IMR-90 (cell line): Measurements from ENCODE around the gene SPTLC1. TPM values are rescaled to one million over a fixed set of nuclear protein-coding genes. Genes with fewer than 3 reads are reported as not detected.

Experiments used
- ATAC-seq: fragments of 200-7000 bp; cut with Tn5 transposase; 2 replicates; pipeline ENCODE4 v1.9.1; 2020; ENCODE audit warnings: low read depth, mild to moderate bottlenecking, moderate library complexity
- BruUV-seq: library from RNA; stranded (reverse); fragments of 400-500 nt; replicated peaks from 2 replicates; lab custom pipeline; 2021; lab: Mats Ljungman, UMichigan
- CTCF ChIA-PET: fragments of 300-600 bp; formaldehyde crosslinking; extraction: SDS; loops from one replicate; lab custom pipeline; 2021; ENCODE audit warnings: antibody characterized with exemption; lab: Yijun Ruan, JAX
- POLR2A ChIA-PET: fragments of 300-600 bp; sonication (Branson Sonifier 250); formaldehyde crosslinking; loops from one replicate; lab custom pipeline; 2022; ENCODE audit warnings: antibody characterized with exemption; ENCODE audit not compliant: unreplicated experiment; lab: Charles Lee
- DNase-seq: peaks from one replicate; pipeline ENCODE4 v3.0.0; 2013
- H2AFZ ChIP-seq: replicated peaks from 2 replicates; pipeline ENCODE3; 2013; ENCODE audit warnings: low read length, mild to moderate bottlenecking; ENCODE audit not compliant: poor library complexity
- H2AK5ac ChIP-seq: 2 replicates; pipeline ENCODE4 v1.6.1; 2013; ENCODE audit warnings: low read depth, low read length, inconsistent platforms
- H2AK9ac ChIP-seq: replicated peaks from 2 replicates; pipeline ENCODE3; 2013; ENCODE audit warnings: mild to moderate bottlenecking, low read depth, low read length, moderate library complexity; ENCODE audit not compliant: poor library complexity
- H2BK120ac ChIP-seq: 2 replicates; pipeline ENCODE4 v1.6.1; 2013; ENCODE audit warnings: low read depth, low read length, inconsistent platforms
- H2BK15ac ChIP-seq: 3 replicates; pipeline ENCODE4 v1.6.1; 2013; ENCODE audit warnings: low read depth, low read length, inconsistent platforms
- H2BK20ac ChIP-seq: 2 replicates; pipeline ENCODE4 v1.6.1; 2013; ENCODE audit warnings: low read depth, mild to moderate bottlenecking, inconsistent platforms, low read length, moderate library complexity
- H2BK5ac ChIP-seq: 2 replicates; pipeline ENCODE4 v1.6.1; 2013; ENCODE audit warnings: mild to moderate bottlenecking, low read depth, low read length, inconsistent platforms; ENCODE audit not compliant: poor library complexity, severe bottlenecking
- H3K14ac ChIP-seq: replicated peaks from 2 replicates; pipeline ENCODE4 v1.6.1; 2013; ENCODE audit warnings: low read depth, low read length, inconsistent platforms
- H3K18ac ChIP-seq: 2 replicates; pipeline ENCODE4 v1.6.1; 2013; ENCODE audit warnings: low read depth, low read length, control low read depth
- H3K23ac ChIP-seq: 2 replicates; pipeline ENCODE4 v1.6.1; 2013; ENCODE audit warnings: low read depth, low read length, inconsistent platforms
- H3K27ac ChIP-seq: 2 replicates; pipeline ENCODE4 v1.5.1; 2013; ENCODE audit warnings: mild to moderate bottlenecking, control low read depth, low read length; ENCODE audit not compliant: insufficient read depth
- H3K27me3 ChIP-seq: 2 replicates; pipeline ENCODE4 v1.6.1; 2013; ENCODE audit warnings: low read length; ENCODE audit not compliant: control insufficient read depth, insufficient read depth
- H3K36me3 ChIP-seq: 2 replicates; pipeline ENCODE4 v1.6.1; 2013; ENCODE audit warnings: low read length, mixed read lengths; ENCODE audit not compliant: control insufficient read depth, insufficient read depth
- H3K4ac ChIP-seq: 2 replicates; pipeline ENCODE4 v1.6.1; 2013; ENCODE audit warnings: low read depth, low read length, inconsistent platforms
- H3K4me1 ChIP-seq: 2 replicates; pipeline ENCODE4 v1.6.1; 2013; ENCODE audit warnings: low read length, mixed read lengths; ENCODE audit not compliant: control insufficient read depth, insufficient read depth
- H3K4me2 ChIP-seq: 2 replicates; pipeline ENCODE4 v1.6.1; 2013; ENCODE audit warnings: low read depth, mild to moderate bottlenecking, control low read depth, low read length, moderate library complexity
- H3K4me3 ChIP-seq: 2 replicates; pipeline ENCODE4 v1.5.1; 2013; ENCODE audit warnings: low read depth, mild to moderate bottlenecking, control low read depth, low read length, moderate library complexity; ENCODE audit not compliant: insufficient read depth
- H3K56ac ChIP-seq: 2 replicates; pipeline ENCODE4 v1.6.1; 2013; ENCODE audit warnings: low read length, inconsistent platforms; ENCODE audit not compliant: insufficient read depth; ENCODE audit errors: extremely low read depth
- H3K79me1 ChIP-seq, 2 experiments: 2 replicates each; pipeline ENCODE4 v1.6.1; 2013; ENCODE audit warnings: low read length in 2 of 2, inconsistent platforms in 1 of 2, low read depth in 1 of 2
- H3K9ac ChIP-seq: 2 replicates; pipeline ENCODE4 v1.6.1; 2013; ENCODE audit warnings: low read depth, low read length, control low read depth
- H3K9me1 ChIP-seq: 2 replicates; pipeline ENCODE4 v1.6.1; 2013; ENCODE audit warnings: low read length, inconsistent platforms; ENCODE audit not compliant: insufficient read depth
- H3K9me3 ChIP-seq: 2 replicates; pipeline ENCODE4 v1.6.1; 2013; ENCODE audit warnings: low read length; ENCODE audit not compliant: control insufficient read depth, insufficient read depth
- H4K20me1 ChIP-seq: 2 replicates; pipeline ENCODE4 v1.6.1; 2013; ENCODE audit warnings: low read length, inconsistent platforms; ENCODE audit not compliant: insufficient read depth
- H4K5ac ChIP-seq: 2 replicates; pipeline ENCODE4 v1.6.1; 2013; ENCODE audit warnings: mild to moderate bottlenecking, low read depth, low read length, control low read depth
- H4K8ac ChIP-seq, 2 experiments: 2 replicates each; pipeline ENCODE4 v1.6.1; 2013; ENCODE audit warnings: low read depth in 2 of 2, low read length in 2 of 2, control low read depth in 1 of 2, inconsistent platforms in 1 of 2
- H4K91ac ChIP-seq: 2 replicates; pipeline ENCODE4 v1.6.1; 2013; ENCODE audit warnings: low read depth, low read length, inconsistent platforms; ENCODE audit not compliant: insufficient read depth
- BHLHE40 ChIP-seq: fragments of 150-350 bp; IDR thresholded peaks from 2 replicates; pipeline ENCODE4 v1.6.1; 2016; ENCODE audit warnings: mild to moderate bottlenecking, low read depth, low read length
- CEBPB ChIP-seq: IDR thresholded peaks from 2 replicates; pipeline ENCODE4 v1.6.1; 2012; ENCODE audit warnings: low read depth, low read length, improper control_type of control experiment
- CHD1 ChIP-seq: IDR thresholded peaks from 2 replicates; pipeline ENCODE4 v1.6.1; 2012; ENCODE audit warnings: low read depth, low read length, improper control_type of control experiment
- ELK1 ChIP-seq: fragments of 150-350 bp; IDR thresholded peaks from 2 replicates; pipeline ENCODE4 v1.6.1; 2016; ENCODE audit warnings: low read depth, mild to moderate bottlenecking, low read length, moderate library complexity, borderline replicate concordance
- FOS ChIP-seq: fragments of 150-350 bp; IDR thresholded peaks from 2 replicates; pipeline ENCODE4 v1.6.1; 2016; ENCODE audit warnings: low read depth, low read length
- MAZ ChIP-seq: IDR thresholded peaks from 2 replicates; pipeline ENCODE4 v1.6.1; 2012; ENCODE audit warnings: low read depth, mild to moderate bottlenecking, low read length, improper control_type of control experiment, moderate library complexity, borderline replicate concordance
- MXI1 ChIP-seq: IDR thresholded peaks from 2 replicates; pipeline ENCODE4 v1.6.1; 2012; ENCODE audit warnings: low read depth, mild to moderate bottlenecking, low read length, moderate library complexity, borderline replicate concordance
- NFE2L2 ChIP-seq: fragments of 150-350 bp; IDR thresholded peaks from 2 replicates; pipeline ENCODE4 v1.6.1; 2016; ENCODE audit warnings: low read depth, mild to moderate bottlenecking, low read length
- POLR2A ChIP-seq: IDR thresholded peaks from 2 replicates; pipeline ENCODE4 v1.6.1; 2012; ENCODE audit warnings: mild to moderate bottlenecking, low read depth, low read length
- RCOR1 ChIP-seq: IDR thresholded peaks from 2 replicates; pipeline ENCODE4 v1.6.1; 2012; ENCODE audit warnings: mild to moderate bottlenecking, low read length, improper control_type of control experiment; ENCODE audit not compliant: insufficient replicate concordance
- SMC3 ChIP-seq: fragments of 150-350 bp; IDR thresholded peaks from 2 replicates; pipeline ENCODE4 v1.6.1; 2016; ENCODE audit warnings: low read depth, mild to moderate bottlenecking, antibody characterized with exemption, low read length, moderate library complexity
- USF2 ChIP-seq: fragments of 150-350 bp; IDR thresholded peaks from 2 replicates; pipeline ENCODE4 v1.6.1; 2017; ENCODE audit warnings: mild to moderate bottlenecking, antibody characterized with exemption, low read length, low read depth
- WGBS, 2 experiments: methylation state at CpG; one replicate each; pipeline versions ENCODE4 v1.1.5 to v1.1.7; 2013; ENCODE audit warnings: missing lambda C conversion rate in 2 of 2; ENCODE audit not compliant: insufficient read length in 1 of 2; ENCODE audit errors: extremely low coverage in 2 of 2; 5-methylcytosine and 5-hydroxymethylcytosine counted together
- dilution Hi-C: fragments of 300-500 bp; cut with HindIII; formaldehyde crosslinking; loops from one replicate; pipeline ENCODE4 v1.14.3; 2018; ENCODE audit warnings: low sequenced_read_pairs; ENCODE audit not compliant: unreplicated experiment
- in situ Hi-C: fragments of 300-500 bp; cut with MboI; formaldehyde crosslinking; loops from 3 replicates; pipeline ENCODE4 v1.14.3; 2019; ENCODE audit warnings: low sequenced_read_pairs, inconsistent platforms, mixed read lengths
- intact Hi-C: fragments of 100-400 bp; cut with micrococcal nuclease; formaldehyde crosslinking; loops from 2 replicates; pipeline ENCODE4 v1.10.0; 2022
- polyA plus RNA-seq, 3 experiments: library from polyadenylated mRNA; depleted of rRNA; stranded (reverse); fragments of >200 nt; gene quantifications; 2 replicates each; pipeline ENCODE4 v1.2.3, GENCODE V29; 2012; ENCODE audit warnings: low replicate concordance in 1 of 3
- total RNA-seq: library from RNA; depleted of rRNA; stranded (reverse); fragments of >200 nt; gene quantifications from 2 replicates; pipeline ENCODE4 v1.2.3, GENCODE V29; 2012

The SPTLC1 gene
- total and polyA plus RNA-seq, 2 of the 4 experiments (the other 2 are of a cell fraction) = 65.7 to 92.7 TPM

GRCh38 chr9:92036756-92037155, 78.5 kb downstream of the SPTLC1 start:
- no peak for DNase-seq
- Histone ChIP-seq H3K4me1 (peaks cover 25% of the 10 kb centered on the region), H4K5ac (peak overlapping the region; percentile 87), H4K8ac (peak overlapping the region; percentile 34 to 43; a peak in 2 of 4 replicates), H2AK5ac (peak overlapping the region; percentile 63), H3K79me1 (peaks cover 0 to 30% of the 10 kb centered on the region in 2 experiments; a peak in 2 of 4 replicates), H3K27me3 (no peaks in the 10 kb centered on the region), H2BK5ac (peak overlapping the region; percentile 80), H4K91ac (peak overlapping the region; percentile 37; the same call in 1 of the 2 replicates), H3K4me2 (no peak overlapping the region), H2AFZ (no peak overlapping the region), H2AK9ac (no peak overlapping the region), H3K56ac (no peak overlapping the region), H3K9me3 (peaks cover 3% of the 10 kb centered on the region), H3K9ac (peak overlapping the region; percentile 47; the same call in 1 of the 2 replicates), H2BK20ac (peak overlapping the region; percentile 50), H3K4me3 (no peak overlapping the region), H4K20me1 (peaks cover 9% of the 10 kb centered on the region; the same call in 1 of the 2 replicates), H3K27ac (peak overlapping the region; percentile 99; the same call in 1 of the 2 replicates), H3K18ac (peak overlapping the region; percentile 96), H3K14ac (peak overlapping the region; percentile 72; the same call in 1 of the 2 replicates), H3K36me3 (peaks cover 32% of the 10 kb centered on the region), H3K4ac (peak overlapping the region; percentile 74), H2BK120ac (peak overlapping the region; percentile 91), H3K23ac (peak overlapping the region; percentile 35), H2BK15ac (peak overlapping the region; percentile 8; the same call in 2 of the 3 replicates), H3K9me1 (peaks cover 35% of the 10 kb centered on the region)
- no peak for ATAC-seq
- POLR2A ChIA-PET = no interaction called here
- TF ChIP-seq MAZ (no peak), BHLHE40 (no peak), USF2 (no peak), ELK1 (no peak), NFE2L2 (no peak), POLR2A (no peak), MXI1 (no peak), RCOR1 (no peak), CEBPB (no peak), SMC3 (no peak), CHD1 (no peak), FOS (no peak)
- dilution Hi-C loops = no loop called here
- whole genome bisulfite sequencing, 2 experiments = no CpG with 5 or more reads among the region's 2 CpGs
- in situ Hi-C loops = no loop called here
- intact Hi-C loops = loop anchor here (10.0 kb wide), 1 partner anchor 262 kb away; no protein-coding TSS in a partner anchor
- CTCF ChIA-PET = interaction anchor here (1.2 kb wide), 1 partner anchor 81 kb away, joined by 3 read pairs; no protein-coding TSS in a partner anchor
- no TSS peak for BruUV-seq
